GM18951 (cell line): ENCODE measurements around the gene CRISPLD2.

Experiments
- POLR2A ChIP-seq: IDR thresholded peaks from 4 replicates; pipeline ENCODE4 v1.6.1; 2011; ENCODE audit warnings: mild to moderate bottlenecking; ENCODE audit not compliant: insufficient read length, insufficient read depth; ENCODE audit errors: extremely low read depth
- in situ Hi-C: fragments of 300-500 bp; cut with MboI; formaldehyde crosslinking; loops from one replicate; pipeline ENCODE4 v1.12.0; 2022; ENCODE audit warnings: low sequenced_read_pairs, mixed read lengths, inconsistent platforms; ENCODE audit not compliant: unreplicated experiment

CRISPLD2 gene

GRCh38 chr16:84887207-84887606 is 67.4 kb downstream of the CRISPLD2 start:
- in situ Hi-C loops: no loop called here
- no peak for TF ChIP-seq POLR2A

- in situ Hi-C loops: no loop called here
- no peak for TF ChIP-seq POLR2A
Observed at GRCh38 chr16:84888450-84888849, 68.7 kb downstream of the CRISPLD2 start.

- TF ChIP-seq POLR2A: no peak
- in situ Hi-C loops: no loop called here
Observed at GRCh38 chr16:84889066-84889465, 69.3 kb downstream of the CRISPLD2 start.

GRCh38 chr16:84890427-84890826 is 70.6 kb downstream of the CRISPLD2 start:
- in situ Hi-C loops: no loop called here
- TF ChIP-seq POLR2A: no peak

- in situ Hi-C loops: no loop called here
- TF ChIP-seq POLR2A: no peak
Observed at GRCh38 chr16:84891149-84891795, 71.5 kb downstream of the CRISPLD2 start.

- no peak for TF ChIP-seq POLR2A
- in situ Hi-C loops: no loop called here
Observed at GRCh38 chr16:84892097-84892496, 72.3 kb downstream of the CRISPLD2 start.

GRCh38 chr16:84893467-84893848 is 73.7 kb downstream of the CRISPLD2 start:
- in situ Hi-C loops: no loop called here
- TF ChIP-seq POLR2A: no peak

GRCh38 chr16:84893849-84894599 is 74.2 kb downstream of the CRISPLD2 start:
- in situ Hi-C loops: no loop called here
- no peak for TF ChIP-seq POLR2A

- no peak for TF ChIP-seq POLR2A
- in situ Hi-C loops: no loop called here
Observed at GRCh38 chr16:84895016-84895415, 75.2 kb downstream of the CRISPLD2 start.

GRCh38 chr16:84896847-84897246 is 77.1 kb downstream of the CRISPLD2 start:
- in situ Hi-C loops: no loop called here
- TF ChIP-seq POLR2A: no peak

GRCh38 chr16:84897911-84898377 is 78.2 kb downstream of the CRISPLD2 start:
- in situ Hi-C loops: no loop called here
- no peak for TF ChIP-seq POLR2A

GRCh38 chr16:84898447-84898846 is 78.7 kb downstream of the CRISPLD2 start:
- in situ Hi-C loops: no loop called here
- no peak for TF ChIP-seq POLR2A

GRCh38 chr16:84899414-84899813 is 79.6 kb downstream of the CRISPLD2 start:
- in situ Hi-C loops: no loop called here
- no peak for TF ChIP-seq POLR2A

GRCh38 chr16:84905965-84906460 is 86.2 kb downstream of the CRISPLD2 start:
- TF ChIP-seq POLR2A: no peak
- in situ Hi-C loops: no loop called here
